ENCODE measurements around the gene ACSF2. TPM values are rescaled to one million over a fixed set of nuclear protein-coding genes. Genes with fewer than 3 reads are reported as not detected.
A peak's percentile ranks its signal among the peaks of the same experiment; 100 is the strongest.
"Not testable (repeated sequence)": the region's sequence is repeated elsewhere in the genome, so short reads cannot be mapped to it uniquely, and the experiment has no call there.

The ACSF2 gene, protein sequence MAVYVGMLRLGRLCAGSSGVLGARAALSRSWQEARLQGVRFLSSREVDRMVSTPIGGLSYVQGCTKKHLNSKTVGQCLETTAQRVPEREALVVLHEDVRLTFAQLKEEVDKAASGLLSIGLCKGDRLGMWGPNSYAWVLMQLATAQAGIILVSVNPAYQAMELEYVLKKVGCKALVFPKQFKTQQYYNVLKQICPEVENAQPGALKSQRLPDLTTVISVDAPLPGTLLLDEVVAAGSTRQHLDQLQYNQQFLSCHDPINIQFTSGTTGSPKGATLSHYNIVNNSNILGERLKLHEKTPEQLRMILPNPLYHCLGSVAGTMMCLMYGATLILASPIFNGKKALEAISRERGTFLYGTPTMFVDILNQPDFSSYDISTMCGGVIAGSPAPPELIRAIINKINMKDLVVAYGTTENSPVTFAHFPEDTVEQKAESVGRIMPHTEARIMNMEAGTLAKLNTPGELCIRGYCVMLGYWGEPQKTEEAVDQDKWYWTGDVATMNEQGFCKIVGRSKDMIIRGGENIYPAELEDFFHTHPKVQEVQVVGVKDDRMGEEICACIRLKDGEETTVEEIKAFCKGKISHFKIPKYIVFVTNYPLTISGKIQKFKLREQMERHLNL
- total RNA-seq = 22.5 TPM
- long read RNA-seq, transcript ACSF2-201 (16 exons, 2,235 nt) = major isoform, 6 of 24 reads
- long read RNA-seq, partial matches to known transcripts = 15 of 24 reads
- long read RNA-seq, other reads (novel, unspliced or antisense) = 2 of 24 reads

DNA sequence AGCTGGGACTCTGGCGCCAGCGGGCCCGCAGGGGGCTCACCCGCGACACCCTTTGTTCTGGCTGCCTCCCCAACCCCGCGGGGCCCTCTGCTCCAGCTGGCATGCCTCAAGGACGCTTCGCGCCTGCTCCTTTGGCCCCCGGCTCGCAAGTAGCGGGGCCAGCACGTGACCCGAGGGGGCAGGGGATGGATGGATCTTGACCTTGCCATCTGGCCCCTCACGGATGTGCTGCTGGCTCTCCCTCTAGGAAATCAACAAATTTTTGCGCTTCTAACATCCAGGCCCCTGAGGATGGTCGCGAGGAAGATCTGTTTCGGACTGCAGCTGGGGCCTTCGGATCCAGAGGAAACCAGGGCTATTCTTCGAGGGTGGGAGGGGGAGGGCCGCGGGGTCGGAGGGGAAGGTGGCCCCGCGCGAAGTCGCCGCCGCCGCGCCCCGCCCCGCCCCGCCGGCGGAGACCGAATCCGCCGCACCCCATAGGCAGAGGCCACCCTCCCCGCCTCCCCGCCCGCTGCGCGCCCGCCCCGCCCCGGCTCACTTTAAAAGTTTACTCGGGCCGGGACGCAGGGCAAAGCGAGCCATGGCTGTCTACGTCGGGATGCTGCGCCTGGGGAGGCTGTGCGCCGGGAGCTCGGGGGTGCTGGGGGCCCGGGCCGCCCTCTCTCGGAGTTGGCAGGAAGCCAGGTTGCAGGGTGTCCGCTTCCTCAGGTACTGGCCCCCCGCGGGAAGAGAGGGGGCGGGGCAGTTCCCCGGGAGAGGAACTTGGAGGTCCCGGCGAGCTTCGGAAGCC, at the start of gene ACSF2:
TSS of gene ACSF2 (plus strand) at position 537 of the 790 bp plus-strand sequence. CDS start at position 581, 44 bp downstream.
- intact Hi-C loops (cut with micrococcal nuclease) = no loop called here
- ATAC-seq = peak; percentile 93
- DNase-seq = peak; percentile 83

DNA sequence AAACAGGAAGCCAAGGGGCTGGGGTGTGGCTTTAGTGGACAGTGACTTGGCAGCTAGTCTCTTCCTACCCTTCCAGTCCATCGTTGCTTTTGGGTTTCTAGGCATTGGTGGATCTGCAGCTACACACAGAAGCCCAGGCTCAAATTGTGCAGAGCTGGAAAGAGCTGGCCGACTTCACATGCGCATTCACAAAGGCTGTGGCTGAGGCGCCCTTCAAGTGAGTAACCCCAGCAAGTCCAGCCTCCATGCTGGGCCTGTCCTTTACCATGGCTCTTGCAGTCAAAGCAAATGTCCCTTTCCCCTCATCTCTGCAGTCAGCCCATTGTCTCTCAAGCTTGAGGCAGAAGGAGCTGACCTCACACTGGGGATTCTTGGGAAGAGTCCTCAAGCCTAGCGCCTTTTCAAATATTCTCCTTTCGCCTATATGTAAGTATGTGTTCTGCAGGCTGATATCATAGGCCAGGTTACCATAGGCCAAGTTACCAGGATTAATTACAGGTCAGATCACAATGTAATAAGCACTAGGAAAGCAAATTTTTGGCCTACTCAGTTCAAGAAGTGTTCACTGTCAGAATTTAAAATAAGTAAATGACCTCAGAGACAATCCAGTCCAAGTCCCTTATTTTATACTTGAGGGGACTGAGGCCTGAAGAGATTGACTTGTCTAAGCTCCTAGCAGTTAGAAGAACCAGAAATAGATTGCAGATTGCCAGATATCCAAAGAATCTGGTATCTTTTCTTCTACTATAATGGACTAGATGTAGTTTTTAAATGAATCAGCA, 46.5 kb upstream of the ACSF2 start:
- DNase-seq (no peak), ATAC-seq (no peak)
- intact Hi-C loops (cut with micrococcal nuclease) = no loop called here

GRCh38 chr17:50380369-50381259, 45.4 kb upstream of the ACSF2 start:
- DNase-seq = no peak
- no peak for ATAC-seq
- intact Hi-C loops (cut with micrococcal nuclease) = no loop called here

- intact Hi-C loops (cut with micrococcal nuclease) = no loop called here
- ATAC-seq = no peak
- no peak for DNase-seq
These were observed 44.7 kb upstream of the ACSF2 start for GRCh38 chr17:50381260-50381815.

DNA sequence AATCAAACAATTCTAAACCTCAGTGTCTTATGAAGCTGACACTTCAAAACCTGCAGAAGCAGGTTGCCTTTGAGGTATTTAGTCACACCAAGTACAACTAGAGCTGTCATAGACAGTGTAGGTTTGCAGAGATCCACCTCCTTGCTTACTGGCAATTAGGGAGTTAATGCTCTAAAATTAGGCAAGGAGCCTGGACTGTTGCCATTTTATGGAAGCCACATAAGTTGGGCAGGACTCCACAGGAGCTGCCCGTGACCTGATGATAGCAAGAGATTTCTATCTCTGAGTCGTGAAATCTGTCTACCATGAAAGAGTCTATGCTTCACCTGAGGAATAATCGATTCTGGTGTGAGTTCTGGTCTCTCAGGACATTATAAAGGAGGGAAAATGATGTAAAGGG, 44.1 kb upstream of the ACSF2 start:
- DNase-seq (no peak), ATAC-seq (no peak)
- intact Hi-C loops (cut with micrococcal nuclease) = no loop called here

GRCh38 chr17:50382931-50383330, 43.1 kb upstream of the ACSF2 start:
- DNase-seq = no peak
- intact Hi-C loops (cut with micrococcal nuclease) = no loop called here
- ATAC-seq = no peak

- DNase-seq = no peak
- intact Hi-C loops (cut with micrococcal nuclease) = no loop called here
- ATAC-seq = no peak
These were observed 39.5 kb upstream of the ACSF2 start for GRCh38 chr17:50386510-50386909.

DNA sequence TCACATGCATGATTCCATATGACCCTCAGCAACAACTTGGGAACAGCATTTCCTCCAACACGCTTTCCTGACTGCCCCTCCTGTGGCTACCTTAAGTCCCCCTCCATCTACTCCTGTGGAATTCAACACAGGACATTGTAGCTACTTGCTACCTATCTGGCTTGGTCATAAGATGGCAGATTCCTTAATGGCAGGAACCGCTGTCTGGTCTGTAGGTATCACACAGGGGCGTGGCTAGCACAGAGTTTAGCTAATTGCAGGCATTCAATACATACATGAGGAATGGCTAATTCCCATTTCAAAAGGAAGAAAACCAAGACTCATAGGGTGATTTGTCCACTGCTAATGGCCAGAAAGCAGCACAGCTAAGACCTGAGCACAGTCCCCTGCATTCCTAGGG, 37.3 kb upstream of the ACSF2 start:
- no peak for ATAC-seq
- no peak for DNase-seq
- intact Hi-C loops (cut with micrococcal nuclease) = no loop called here

DNA sequence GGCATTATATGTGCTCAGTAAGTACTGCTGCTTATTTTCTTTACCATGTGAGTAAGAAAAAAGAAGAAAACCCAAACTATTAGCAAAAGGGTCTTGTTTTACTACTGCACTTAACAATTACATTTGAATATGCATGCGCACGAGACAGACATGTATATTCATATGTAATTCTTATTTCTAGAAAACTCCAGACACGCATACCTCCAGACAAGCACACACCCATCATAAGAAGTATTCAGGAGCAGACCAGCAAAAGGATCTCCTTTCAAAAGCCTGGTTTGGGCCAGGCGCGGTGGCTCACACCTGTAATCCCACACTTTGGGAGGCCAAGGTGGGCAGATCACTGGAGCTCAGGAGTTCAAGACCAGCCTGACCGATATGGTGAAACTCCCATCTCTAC, 36.5 kb upstream of the ACSF2 start:
- no peak for ATAC-seq
- intact Hi-C loops (cut with micrococcal nuclease) = no loop called here

DNA sequence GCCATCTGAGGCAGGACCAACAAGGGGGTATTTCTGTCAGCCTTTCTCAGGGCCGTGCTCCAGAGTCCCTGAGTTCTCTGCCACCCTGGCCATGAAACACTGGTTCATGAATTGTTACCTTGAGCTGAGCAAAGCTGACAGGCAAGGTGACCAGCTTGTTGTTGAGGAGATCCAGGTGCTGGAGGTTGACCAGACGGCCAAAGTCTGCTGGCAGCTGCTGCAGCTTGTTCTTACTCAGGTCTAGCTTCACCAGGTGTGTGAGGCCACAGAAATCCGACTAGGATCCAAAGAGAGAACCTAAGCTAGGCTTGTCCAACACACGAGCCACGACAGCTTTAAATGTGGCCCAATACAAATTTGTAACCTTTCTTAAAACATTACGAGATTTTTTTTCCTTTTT, 33.4 kb upstream of the ACSF2 start:
- intact Hi-C loops (cut with micrococcal nuclease) = no loop called here
- DNase-seq = no peak
- no peak for ATAC-seq

More for the DNA sequence above, 36.5 kb upstream of the ACSF2 start:
- DNase-seq = no peak

GRCh38 chr17:50393700-50394099, 32.3 kb upstream of the ACSF2 start:
- ATAC-seq = no peak
- DNase-seq = no peak
- intact Hi-C loops (cut with micrococcal nuclease) = no loop called here

DNA sequence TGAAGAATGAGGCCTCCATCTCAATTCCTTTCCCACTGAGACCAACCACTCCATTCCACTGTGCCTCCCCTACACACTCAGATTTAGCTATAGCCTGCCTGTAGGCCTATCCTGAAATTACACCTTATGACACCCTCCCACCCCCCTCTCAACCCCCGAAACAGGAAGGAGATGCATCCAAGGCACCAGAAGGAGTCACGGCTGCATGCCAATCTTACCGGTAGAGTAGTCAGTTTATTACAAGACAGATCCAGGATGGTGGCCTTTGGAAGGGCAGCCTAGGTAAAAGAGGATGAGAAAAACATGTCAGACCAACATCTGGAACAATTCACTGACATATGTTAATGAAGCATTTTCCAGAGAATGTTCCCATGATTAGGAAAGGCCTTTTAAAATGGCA, 31.3 kb upstream of the ACSF2 start:
- ATAC-seq (no peak), DNase-seq (no peak)
- intact Hi-C loops (cut with micrococcal nuclease) = no loop called here

DNA sequence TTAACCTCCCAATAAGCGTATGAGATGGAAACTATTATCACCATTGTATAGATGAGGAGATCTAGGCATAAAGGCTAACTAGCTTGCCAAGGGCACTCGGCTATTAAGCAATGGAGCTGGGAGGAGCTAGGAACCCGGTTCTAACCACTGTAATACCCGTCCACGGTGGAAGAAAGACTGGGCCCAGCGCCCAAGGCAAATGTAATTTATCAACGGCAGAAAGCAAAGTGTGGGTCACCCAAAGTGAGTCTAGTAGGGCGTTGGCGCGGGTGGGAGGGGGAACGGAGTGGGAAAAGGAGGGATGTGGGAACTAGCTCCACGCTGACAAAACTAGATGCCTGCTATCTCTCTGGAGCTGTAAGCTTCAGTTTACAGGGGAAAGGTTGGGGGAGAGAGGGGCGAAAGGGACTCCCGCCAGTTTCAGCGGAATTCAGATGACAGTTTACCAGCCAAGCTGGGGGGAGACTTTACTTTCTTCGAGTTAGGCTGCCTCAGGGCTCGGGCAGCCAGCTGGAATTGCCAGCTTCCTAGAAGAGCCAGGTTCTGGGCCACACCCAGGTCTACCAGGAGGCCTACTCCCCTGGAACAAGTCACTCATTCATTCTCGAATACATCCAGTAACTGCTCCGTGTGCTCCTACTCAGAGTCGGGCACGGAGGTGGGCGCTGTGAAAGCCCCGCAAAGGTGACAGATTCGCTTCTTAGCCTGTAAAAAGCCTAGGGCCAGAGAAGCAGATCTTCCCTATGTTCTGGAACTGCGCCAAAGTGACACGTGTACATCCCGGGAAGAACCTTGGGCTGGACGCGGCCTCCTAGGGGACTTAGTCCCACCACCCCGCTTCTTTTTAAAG, 29.5 kb upstream of the ACSF2 start:
- peak; percentile 34 for DNase-seq
- peak; percentile 42 for ATAC-seq
- intact Hi-C loops (cut with micrococcal nuclease) = no loop called here

- intact Hi-C loops (cut with micrococcal nuclease) = no loop called here
- ATAC-seq (peak; percentile 99), DNase-seq (peak; percentile 94)
These were observed 28.7 kb upstream of the ACSF2 start, which contains the start of gene LRRC59 for GRCh38 chr17:50397111-50397918. LRRC59 (minus strand) TSS chr17:50397523; CDS start chr17:50397317, 206 bp downstream.

DNA sequence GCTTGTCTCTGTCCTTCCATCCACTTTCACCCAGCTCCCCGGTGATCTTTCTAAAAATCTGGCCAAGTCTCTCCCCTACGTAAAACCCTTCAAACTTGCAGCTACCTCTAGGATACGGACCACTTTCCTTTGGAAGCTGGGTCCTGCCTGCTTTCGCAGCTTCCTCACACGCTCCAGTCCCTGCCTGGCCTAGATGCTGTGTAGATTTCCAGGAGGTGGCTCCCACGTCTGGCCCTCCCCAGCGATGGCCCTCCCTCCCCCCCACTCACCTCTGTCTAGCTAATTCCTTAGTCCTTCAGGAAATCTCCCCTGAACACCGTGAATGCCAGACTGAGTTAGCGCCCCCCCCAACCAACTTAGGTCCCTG, 28.1 kb upstream of the ACSF2 start:
- intact Hi-C loops (cut with micrococcal nuclease) = no loop called here
- no peak for ATAC-seq
- DNase-seq = no peak

GRCh38 chr17:50398672-50399071, 27.3 kb upstream of the ACSF2 start:
- DNase-seq; intact Hi-C loops (cut with micrococcal nuclease); ATAC-seq: not testable (repeated sequence)
